HepG2 (cell line): ENCODE results near the gene DGKB. TPM values are rescaled to one million over a fixed set of nuclear protein-coding genes. Genes with fewer than 3 reads are reported as not detected.

Source experiments
- CTCF ChIP-seq: sonication (generic); formaldehyde crosslinking; IDR thresholded peaks from 2 replicates; pipeline ENCODE4 v1.5.0; 2020; ENCODE audit warnings: mild to moderate bottlenecking, missing genetic modification reagents, moderate library complexity
- ELF4 ChIP-seq: sonication (generic); formaldehyde crosslinking; IDR thresholded peaks from 2 replicates; pipeline ENCODE4 v1.5.0; 2020; ENCODE audit warnings: missing genetic modification reagents, mild to moderate bottlenecking, moderate library complexity, borderline replicate concordance
- HNF4G ChIP-seq, 2 experiments: sonication (generic) in 1 of 2; formaldehyde crosslinking in 1 of 2; IDR thresholded peaks; 2 replicates each; pipeline versions ENCODE4 v1.4.0 to v1.6.1; 2011 to 2020; ENCODE audit warnings: borderline replicate concordance in 2 of 2, low read depth in 2 of 2, mild to moderate bottlenecking in 2 of 2, low read length in 1 of 2, missing genetic modification reagents in 1 of 2, moderate library complexity in 1 of 2
- MEIS1 ChIP-seq: sonication (generic); formaldehyde crosslinking; IDR thresholded peaks from 2 replicates; pipeline ENCODE4 v1.9.0; 2021; ENCODE audit warnings: mild to moderate bottlenecking, missing genetic modification reagents, moderate library complexity, borderline replicate concordance
- SIN3A ChIP-seq: IDR thresholded peaks from 2 replicates; pipeline ENCODE4 v1.6.1; 2011; ENCODE audit warnings: low read depth, mild to moderate bottlenecking, control low read depth, low read length, borderline replicate concordance
- SMC3 ChIP-seq: IDR thresholded peaks from 2 replicates; pipeline ENCODE4 v1.6.1; 2011; ENCODE audit warnings: low read length, improper control_type of control experiment
- STAG1 ChIP-seq: sonication (generic); formaldehyde crosslinking; IDR thresholded peaks from 2 replicates; pipeline ENCODE4 v1.4.0; 2020; ENCODE audit warnings: missing genetic modification reagents
- TEF ChIP-seq: sonication (generic); formaldehyde crosslinking; IDR thresholded peaks from 2 replicates; pipeline ENCODE4 v1.5.0; 2020; ENCODE audit warnings: missing genetic modification reagents
- UBTF ChIP-seq: sonication (generic); formaldehyde crosslinking; IDR thresholded peaks from 2 replicates; pipeline ENCODE4 v1.4.0; 2020; ENCODE audit warnings: mild to moderate bottlenecking, missing genetic modification reagents
- ZFX ChIP-seq: sonication (generic); formaldehyde crosslinking; IDR thresholded peaks from 2 replicates; pipeline ENCODE4 v1.4.0; 2020; ENCODE audit warnings: mild to moderate bottlenecking, low read depth, missing genetic modification reagents, moderate library complexity
- polyA plus RNA-seq, 8 experiments: library from polyadenylated mRNA; depleted of rRNA in 3 of 8; stranded (reverse) in 7 of 8; unstranded in 1 of 8; fragments of >200 nt; fragmentation: Illumina TruSeq in 4 of 8; extraction: Trizol in 4 of 8; gene quantifications; 2 replicates each; pipeline versions ENCODE4 v1.2.1 to v1.2.3, GENCODE V29; 2011 to 2016; ENCODE audit warnings: low read depth in 4 of 8, missing spikeins in 1 of 8, mixed read lengths in 1 of 8; ENCODE audit not compliant: insufficient read depth in 1 of 8
- total RNA-seq, 5 experiments: library from RNA; depleted of rRNA; stranded (reverse); fragments of >200 nt; fragmentation: Illumina TruSeq; extraction: Trizol; gene quantifications; 2 replicates each; pipeline ENCODE4 v1.2.3, GENCODE V29; 2016; ENCODE audit warnings: low read depth in 1 of 5

The DGKB gene
- total and polyA plus RNA-seq, 2 of the 13 experiments (the other 11 are each of a cell fraction or from before 2014, with no cell fraction given) = not detected

GRCh38 chr7:14691597-14692203 lies 210.9 kb downstream of the DGKB start (continued):
- TF ChIP-seq TEF (CRISPR knock-in tag) = no peak
- TF ChIP-seq CTCF (CRISPR knock-in tag) = peak; percentile 60
- TF ChIP-seq ELF4 (CRISPR knock-in tag) = no peak
- peak; percentile 66 for TF ChIP-seq STAG1 (CRISPR knock-in tag)
- no peak for TF ChIP-seq ZFX
- TF ChIP-seq HNF4G (IDR thresholded peaks at IDR 0.05; ENCODE audit: borderline replicate concordance, low read depth, low read length) = no peak
- TF ChIP-seq HNF4G (CRISPR knock-in tag; IDR thresholded peaks at IDR 0.05; ENCODE audit: borderline replicate concordance, low read depth) = no peak
- no peak for TF ChIP-seq MEIS1 (CRISPR knock-in tag)
- no peak for TF ChIP-seq UBTF
- no peak for TF ChIP-seq SIN3A
- TF ChIP-seq SMC3 = peak; percentile 38; the same call in 1 of the 2 replicates
